Activated CD4-positive, alpha-beta T cell treated with anti-CD3 and anti-CD28 coated beads for 4 hours (primary cell): ENCODE results near the gene PELO.
"Not testable (repeated sequence)": the region's sequence is repeated elsewhere in the genome, so short reads cannot be mapped to it uniquely, and the experiment has no call there.

ENCODE experiments used
- DNase-seq, 2 donors: peaks; one replicate each; pipeline ENCODE4 v3.0.0-alpha.2; 2020

PELO gene

GRCh38 chr5:52802272-52802973 is 14.7 kb downstream of the PELO start:
- no peak for DNase-seq

GRCh38 chr5:52802974-52803336 is 15.2 kb downstream of the PELO start:
- no peak for DNase-seq

GRCh38 chr5:52804387-52804791 is 16.7 kb downstream of the PELO start:
- no peak for DNase-seq

- DNase-seq = no peak
Observed at GRCh38 chr5:52804981-52805380, 17.3 kb downstream of the PELO start.

- DNase-seq = no peak
Observed at GRCh38 chr5:52805615-52806014, 17.9 kb downstream of the PELO start.

- no peak for DNase-seq
Observed at GRCh38 chr5:52807037-52807436, 19.3 kb downstream of the PELO start.

GRCh38 chr5:52807723-52808122 is 20.0 kb downstream of the PELO start:
- no peak for DNase-seq

- no peak for DNase-seq
Observed at GRCh38 chr5:52808316-52808901, 20.7 kb downstream of the PELO start.

- no peak for DNase-seq
Observed at GRCh38 chr5:52809884-52810283, 22.2 kb downstream of the PELO start.

GRCh38 chr5:52810426-52810825 is 22.7 kb downstream of the PELO start:
- no peak for DNase-seq

GRCh38 chr5:52811067-52811749 is 23.5 kb downstream of the PELO start:
- no peak for DNase-seq

GRCh38 chr5:52814352-52815148 is 26.8 kb downstream of the PELO start:
- no peak for DNase-seq

- no peak for DNase-seq
Observed at GRCh38 chr5:52817818-52818217, 30.1 kb downstream of the PELO start.

- DNase-seq = no peak
Observed at GRCh38 chr5:52818360-52818759, 30.6 kb downstream of the PELO start.

- not testable (repeated sequence) for DNase-seq
Observed at GRCh38 chr5:52818807-52819206, 31.1 kb downstream of the PELO start.

GRCh38 chr5:52821901-52822300 is 34.2 kb downstream of the PELO start:
- DNase-seq = no peak

GRCh38 chr5:52822437-52822836 is 34.7 kb downstream of the PELO start:
- no peak for DNase-seq

- no peak for DNase-seq
Observed at GRCh38 chr5:52824827-52825226, 37.1 kb downstream of the PELO start.

- no peak for DNase-seq
Observed at GRCh38 chr5:52825826-52826225, 38.1 kb downstream of the PELO start.

GRCh38 chr5:52827815-52828214 is 40.1 kb downstream of the PELO start:
- no peak for DNase-seq

- DNase-seq = no peak
Observed at GRCh38 chr5:52829664-52830063, 41.9 kb downstream of the PELO start.

GRCh38 chr5:52830650-52831049 is 42.9 kb downstream of the PELO start:
- no peak for DNase-seq

GRCh38 chr5:52831786-52832511 is 44.2 kb downstream of the PELO start:
- DNase-seq = no peak
